Spleen (tissue), 7 donors: ENCODE results near the gene OR7A5.

Experiments
- POLR2A ChIP-seq, 3 donors: fragments of 450-650 bp; IDR thresholded peaks; one replicate each; pipeline ENCODE4 v1.5.1; 2017; ENCODE audit warnings: antibody characterized with exemption in 3 of 3, mild to moderate bottlenecking in 1 of 3
- POLR2AphosphoS5 ChIP-seq, 3 donors: sonication (generic); formaldehyde crosslinking; IDR thresholded peaks; one replicate each; pipeline ENCODE4 v1.5.1; 2017; ENCODE audit warnings: antibody characterized with exemption in 3 of 3
- TF ChIP-seq, protein P1 (sequence below), 11 experiments: fragments of 200-600 bp in 7 of 11; fragments of 450-650 bp in 4 of 11; sonication (generic) in 4 of 11; IDR thresholded peaks in 8 of 11; conservative IDR thresholded peaks in 3 of 11; 1 replicate in 7 of 11; 2 replicates in 4 of 11; pipeline versions ENCODE4 v1.4.0 to v1.8.0; 2016 to 2021; ENCODE audit warnings: antibody characterized with exemption in 11 of 11, inconsistent platforms in 4 of 11, mild to moderate bottlenecking in 1 of 11
- donor health status: DM: no; HTN: no; CAD: no; lungs with moderate emphysema.
- donor health status: DM: no; HTN: no; CAD: no.
- donor health status: DM: no; HTN: no; CAD: no.

DNA sequence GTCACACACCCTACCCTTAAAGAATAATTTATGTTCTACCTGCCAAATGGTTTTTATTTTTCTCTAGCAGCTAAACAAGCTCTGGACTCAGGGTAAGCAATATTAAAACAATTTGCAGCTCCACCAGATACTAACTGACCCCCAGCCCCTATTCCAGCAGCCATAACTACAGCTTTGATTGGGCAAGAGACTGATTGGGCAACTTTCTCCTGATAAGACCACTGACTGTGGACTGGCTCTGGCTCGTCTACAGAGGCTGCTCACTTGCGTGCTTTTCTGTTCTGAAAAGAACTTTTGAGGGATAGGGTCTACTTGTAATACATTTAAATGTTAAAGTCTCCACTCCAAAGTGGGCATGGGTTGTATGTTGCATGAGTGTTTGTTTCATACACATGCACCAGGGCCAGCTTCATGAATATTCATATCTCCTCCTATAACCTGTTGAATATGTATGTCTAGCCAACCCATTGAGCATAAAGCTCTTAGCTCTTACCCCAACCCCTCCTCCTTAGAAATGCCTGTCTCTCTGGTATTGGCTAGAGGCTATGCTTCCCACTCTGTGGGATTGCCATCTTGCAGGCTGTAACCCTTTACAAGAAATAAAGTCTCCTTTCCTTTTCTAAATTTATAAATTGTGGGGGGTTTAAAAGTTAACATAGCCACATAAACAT lies 19.9 kb downstream of the OR7A5 start:
- TF ChIP-seq, protein P1, sequence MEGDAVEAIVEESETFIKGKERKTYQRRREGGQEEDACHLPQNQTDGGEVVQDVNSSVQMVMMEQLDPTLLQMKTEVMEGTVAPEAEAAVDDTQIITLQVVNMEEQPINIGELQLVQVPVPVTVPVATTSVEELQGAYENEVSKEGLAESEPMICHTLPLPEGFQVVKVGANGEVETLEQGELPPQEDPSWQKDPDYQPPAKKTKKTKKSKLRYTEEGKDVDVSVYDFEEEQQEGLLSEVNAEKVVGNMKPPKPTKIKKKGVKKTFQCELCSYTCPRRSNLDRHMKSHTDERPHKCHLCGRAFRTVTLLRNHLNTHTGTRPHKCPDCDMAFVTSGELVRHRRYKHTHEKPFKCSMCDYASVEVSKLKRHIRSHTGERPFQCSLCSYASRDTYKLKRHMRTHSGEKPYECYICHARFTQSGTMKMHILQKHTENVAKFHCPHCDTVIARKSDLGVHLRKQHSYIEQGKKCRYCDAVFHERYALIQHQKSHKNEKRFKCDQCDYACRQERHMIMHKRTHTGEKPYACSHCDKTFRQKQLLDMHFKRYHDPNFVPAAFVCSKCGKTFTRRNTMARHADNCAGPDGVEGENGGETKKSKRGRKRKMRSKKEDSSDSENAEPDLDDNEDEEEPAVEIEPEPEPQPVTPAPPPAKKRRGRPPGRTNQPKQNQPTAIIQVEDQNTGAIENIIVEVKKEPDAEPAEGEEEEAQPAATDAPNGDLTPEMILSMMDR (IDR thresholded peaks at IDR 0.05 in 8 of 11, conservative IDR thresholded peaks at IDR 0.05 in 3 of 11) = no peak
- no peak for TF ChIP-seq POLR2A (IDR thresholded peaks at IDR 0.05)
- no peak for TF ChIP-seq POLR2AphosphoS5 (IDR thresholded peaks at IDR 0.05)
